HG02973 (cell line): ENCODE results near the gene CCDC194.
"Not testable (repeated sequence)": the region's sequence is repeated elsewhere in the genome, so short reads cannot be mapped to it uniquely, and the experiment has no call there.

Experiments used
- ATAC-seq: cut with Tn5 transposase; IDR thresholded peaks from one replicate; pipeline ENCODE4 v1.9.1; 2021; ENCODE audit warnings: moderate library complexity; ENCODE audit not compliant: unreplicated experiment

CCDC194 gene

DNA sequence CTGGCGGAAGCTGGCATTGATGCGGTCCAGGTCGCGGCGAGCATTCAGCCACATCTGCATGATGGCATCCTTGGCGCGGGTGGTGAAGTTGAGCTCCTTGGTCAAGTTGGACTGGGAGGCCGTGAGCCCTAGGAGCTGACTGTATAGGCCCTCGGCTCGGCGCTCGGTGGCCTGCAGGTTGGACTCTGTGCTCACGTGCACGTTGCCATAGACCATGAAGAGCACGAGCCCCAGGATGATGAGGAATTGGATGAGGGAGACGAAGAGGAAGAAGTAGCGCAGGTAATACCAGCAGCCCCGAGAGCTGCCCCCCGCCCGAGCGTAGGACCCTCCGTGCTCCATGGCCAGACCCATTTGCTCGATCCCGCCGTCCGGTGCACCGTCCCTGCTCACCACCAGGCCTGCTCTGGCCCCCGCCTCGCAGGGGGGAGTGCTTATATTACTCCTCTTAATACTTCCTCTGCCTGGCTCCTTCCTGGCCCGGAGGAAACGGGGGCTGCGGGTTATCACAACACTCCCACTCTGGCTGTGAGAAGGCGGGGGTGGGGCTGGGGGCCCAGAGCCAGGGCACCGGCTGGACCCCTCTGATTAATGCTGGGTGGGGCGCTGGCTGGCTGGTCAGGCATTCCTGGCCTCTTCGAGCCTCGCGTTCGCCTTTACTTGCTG is 16.9 kb downstream of the CCDC194 start, which contains the start of gene PLVAP:
Gene PLVAP, minus strand, starts transcription at position 408 of the 666 bp plus-strand sequence. Its CDS starts 54 bp downstream, at position 354.
- no peak for ATAC-seq

DNA sequence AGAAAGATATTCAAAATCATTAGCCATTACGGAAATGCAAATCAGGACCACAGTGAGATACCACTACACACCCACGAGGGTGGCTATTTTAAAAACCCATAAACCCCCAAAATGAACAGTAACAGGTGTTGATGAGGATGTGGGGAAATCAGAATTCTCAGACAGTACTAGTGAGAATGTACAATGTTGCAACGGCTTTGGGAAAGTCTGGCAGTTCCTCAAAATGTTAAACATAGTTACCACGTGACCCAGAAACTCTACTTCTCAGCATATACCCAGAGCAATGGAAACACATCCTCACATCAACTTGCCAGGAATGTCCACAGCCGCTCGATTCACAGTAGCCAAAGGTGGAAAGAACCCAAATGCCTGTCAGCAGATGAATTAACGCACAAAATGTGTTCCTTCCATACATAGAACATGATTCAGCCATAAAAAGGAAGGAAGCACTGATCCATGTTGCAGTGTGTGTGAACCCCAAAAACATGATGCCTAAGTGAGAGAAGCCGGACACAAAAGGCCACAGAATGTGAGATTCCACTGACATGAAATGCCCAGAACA is 23.9 kb downstream of the CCDC194 start:
- ATAC-seq, result peak; percentile 80

DNA sequence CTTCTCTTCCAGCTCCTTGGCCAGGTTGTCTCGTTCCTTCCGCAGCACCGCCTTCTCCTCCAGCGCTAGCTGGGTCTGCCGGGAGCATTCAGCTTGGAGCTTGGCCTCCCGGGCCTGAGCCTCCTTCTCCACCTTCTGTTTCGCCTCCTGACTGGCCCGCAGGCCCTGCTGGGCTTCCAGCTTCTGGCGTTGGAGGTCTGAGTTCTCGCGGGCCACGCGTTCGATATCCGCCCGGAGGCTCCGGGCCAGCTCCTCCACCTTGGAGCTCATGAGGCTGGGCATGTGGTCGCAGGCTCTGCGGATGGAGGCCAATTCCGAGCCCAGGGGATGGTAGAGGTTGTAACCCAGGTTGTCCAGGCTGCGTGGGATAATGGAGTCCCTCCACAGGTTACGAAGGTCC is 28.6 kb downstream of the CCDC194 start:
- no peak for ATAC-seq

DNA sequence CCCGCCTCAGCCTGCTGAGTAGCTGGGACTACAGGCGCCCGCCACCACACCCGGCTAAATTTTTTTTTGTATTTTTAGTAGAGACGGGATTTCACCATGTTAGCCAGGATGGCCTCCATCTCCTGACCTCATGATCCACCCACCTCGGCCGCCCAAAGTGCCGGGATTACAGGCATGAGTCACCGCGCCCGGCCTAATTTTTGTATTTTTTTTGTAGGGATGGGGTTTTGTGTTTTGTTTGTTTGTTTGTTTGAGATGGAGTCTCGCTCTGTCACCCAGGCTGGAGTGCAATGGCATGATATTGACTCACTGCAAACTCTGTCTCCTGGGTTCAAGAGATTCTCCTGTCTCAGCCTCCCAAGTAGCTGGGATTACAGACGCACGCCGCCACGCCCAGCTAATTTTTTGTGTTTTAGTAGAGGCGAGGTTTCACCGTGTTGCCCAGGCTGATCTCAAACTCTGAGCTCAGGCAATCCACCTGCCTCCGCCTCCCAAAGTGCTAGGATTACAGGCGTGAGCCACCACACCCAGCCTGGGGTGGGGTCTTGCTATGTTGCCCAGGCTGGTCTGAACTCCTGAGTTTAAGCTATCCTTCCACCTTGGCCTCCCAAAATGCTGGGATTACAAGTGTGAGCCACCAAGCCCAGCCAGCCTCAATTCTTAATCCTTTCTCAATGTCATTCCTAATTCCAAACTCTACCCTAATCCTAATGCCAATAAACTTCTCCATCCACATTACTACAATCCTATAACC is 30.0 kb downstream of the CCDC194 start:
- not testable (repeated sequence) for ATAC-seq

DNA sequence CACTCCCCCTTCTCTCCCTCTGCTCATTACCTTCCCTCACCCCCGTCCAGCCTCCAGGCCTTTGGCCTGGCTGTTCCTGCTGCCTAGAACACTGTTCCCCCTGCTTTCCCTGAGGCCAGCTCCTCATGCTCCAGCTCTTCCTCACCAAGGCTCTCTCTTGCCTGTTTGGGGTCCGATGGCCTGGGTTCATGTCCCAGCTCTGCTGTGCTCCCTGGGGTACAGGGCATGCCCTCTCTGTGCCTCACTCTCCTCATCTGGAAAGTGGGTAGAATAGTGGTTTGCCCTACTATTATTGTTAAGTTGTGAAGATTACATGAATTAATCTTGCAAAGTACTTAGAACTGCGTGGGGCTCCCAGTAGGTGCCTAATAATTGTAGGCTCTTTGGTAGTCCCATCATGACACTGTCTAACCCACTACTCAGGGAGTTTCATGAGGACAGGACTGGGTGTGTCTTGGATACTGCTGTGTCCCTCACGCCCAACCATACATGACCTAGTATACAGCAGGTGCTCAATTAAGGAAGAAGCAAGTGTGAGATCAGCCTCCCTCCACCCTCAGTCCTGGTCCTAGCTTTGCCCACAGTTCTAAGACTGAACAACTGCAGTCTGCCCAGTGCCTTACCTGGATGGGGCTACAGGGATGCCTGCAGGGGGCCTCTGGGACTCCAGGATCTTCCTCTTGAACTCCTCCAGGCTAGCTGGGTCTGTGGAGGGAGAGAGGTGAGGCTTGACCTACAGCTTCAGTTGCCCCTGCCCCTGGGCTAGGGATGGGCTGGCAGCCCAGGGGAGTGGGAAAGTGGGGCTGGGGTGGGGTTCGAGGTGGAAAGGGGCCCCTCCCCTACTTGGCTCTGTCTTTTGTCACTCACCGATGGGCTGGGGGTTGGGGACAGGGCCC is 33.8 kb downstream of the CCDC194 start:
- ATAC-seq, result no peak

DNA sequence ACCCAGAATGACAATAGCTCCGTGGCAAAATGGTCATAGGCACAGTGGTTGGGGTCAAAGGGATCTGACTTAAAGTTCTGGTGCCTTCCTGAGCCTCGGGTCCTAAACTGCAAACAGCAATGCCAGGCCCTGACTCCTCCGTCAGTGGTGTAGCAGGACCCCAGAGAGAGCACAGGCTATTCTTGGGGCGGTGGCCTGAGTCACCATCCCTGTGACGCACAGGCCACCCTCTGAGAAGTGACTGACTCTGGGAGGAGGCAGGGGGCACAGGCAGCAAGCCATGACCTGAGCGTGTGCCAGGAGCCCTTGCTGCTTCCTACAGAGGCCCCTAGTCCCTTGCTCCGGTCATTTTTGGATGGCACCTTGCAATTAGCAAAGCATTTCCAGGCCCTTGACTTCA is 35.6 kb downstream of the CCDC194 start:
- no peak for ATAC-seq

DNA sequence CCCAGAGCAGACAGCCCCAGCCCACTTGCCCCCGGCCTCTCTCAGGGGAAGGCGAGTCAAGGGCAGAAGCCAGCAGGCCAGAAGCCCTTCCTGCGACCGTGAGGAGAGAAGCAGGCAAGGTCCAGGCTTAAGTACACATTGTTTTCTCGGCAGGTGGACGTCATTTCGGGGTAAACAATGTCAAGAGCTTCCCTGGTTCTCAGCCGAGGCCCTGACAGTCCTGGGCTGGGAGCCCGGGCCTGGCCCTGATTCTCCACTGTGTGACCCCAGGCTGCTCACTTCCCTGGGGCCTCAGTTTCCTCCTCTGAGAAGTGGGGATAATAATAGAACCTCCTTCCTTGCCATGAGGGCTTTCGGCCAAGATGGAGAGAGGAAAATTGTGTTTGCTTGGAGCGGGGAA is 36.3 kb downstream of the CCDC194 start:
- ATAC-seq, result no peak

DNA sequence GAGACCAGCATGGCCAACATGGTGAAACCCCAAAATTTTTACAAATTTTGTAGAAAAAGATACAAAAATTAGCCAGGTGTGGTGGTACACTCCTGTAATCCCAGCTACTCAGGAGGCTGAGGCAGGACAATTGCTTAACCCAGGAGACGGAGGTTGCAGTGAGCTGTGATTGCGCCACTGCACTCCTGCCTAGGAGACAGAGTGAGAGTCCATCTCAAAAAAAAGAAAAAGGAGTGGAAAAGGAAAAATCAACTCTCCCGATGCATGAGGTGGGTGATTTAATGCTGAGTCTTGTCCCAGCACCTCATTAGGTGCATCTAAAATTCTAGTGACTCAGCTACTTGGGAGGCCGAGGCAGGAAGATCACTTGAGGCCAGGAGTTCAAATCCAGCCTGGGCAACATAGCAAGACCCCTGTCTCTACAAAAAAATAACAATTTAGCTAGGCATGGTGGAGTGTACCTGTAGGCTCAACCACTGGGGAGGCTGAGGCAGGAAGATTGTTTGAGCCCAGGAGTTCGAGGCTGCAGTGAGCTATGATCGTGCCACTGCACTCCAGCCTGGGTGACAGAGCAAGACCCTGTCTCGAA is 36.8 kb downstream of the CCDC194 start:
- ATAC-seq, result no peak

DNA sequence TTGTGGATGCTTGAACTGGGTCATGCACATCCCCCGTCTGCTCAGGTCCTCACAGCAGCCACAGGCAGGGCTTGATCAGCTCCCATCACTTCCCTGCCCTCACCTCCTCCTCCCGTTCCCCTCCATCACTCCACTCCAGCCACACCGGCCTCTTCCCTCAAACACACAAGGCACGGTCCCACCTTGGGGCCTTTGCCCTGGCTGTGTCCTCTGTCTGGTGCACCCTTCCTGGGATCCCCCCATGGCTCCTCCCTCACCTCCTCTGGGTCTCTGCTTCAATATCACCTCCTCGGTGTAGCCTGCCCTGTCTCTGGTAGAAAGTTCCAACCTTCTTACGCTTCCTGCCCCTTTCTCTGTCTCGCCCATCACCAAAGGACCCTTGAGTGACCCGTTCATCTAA is 40.6 kb downstream of the CCDC194 start:
- no peak for ATAC-seq

DNA sequence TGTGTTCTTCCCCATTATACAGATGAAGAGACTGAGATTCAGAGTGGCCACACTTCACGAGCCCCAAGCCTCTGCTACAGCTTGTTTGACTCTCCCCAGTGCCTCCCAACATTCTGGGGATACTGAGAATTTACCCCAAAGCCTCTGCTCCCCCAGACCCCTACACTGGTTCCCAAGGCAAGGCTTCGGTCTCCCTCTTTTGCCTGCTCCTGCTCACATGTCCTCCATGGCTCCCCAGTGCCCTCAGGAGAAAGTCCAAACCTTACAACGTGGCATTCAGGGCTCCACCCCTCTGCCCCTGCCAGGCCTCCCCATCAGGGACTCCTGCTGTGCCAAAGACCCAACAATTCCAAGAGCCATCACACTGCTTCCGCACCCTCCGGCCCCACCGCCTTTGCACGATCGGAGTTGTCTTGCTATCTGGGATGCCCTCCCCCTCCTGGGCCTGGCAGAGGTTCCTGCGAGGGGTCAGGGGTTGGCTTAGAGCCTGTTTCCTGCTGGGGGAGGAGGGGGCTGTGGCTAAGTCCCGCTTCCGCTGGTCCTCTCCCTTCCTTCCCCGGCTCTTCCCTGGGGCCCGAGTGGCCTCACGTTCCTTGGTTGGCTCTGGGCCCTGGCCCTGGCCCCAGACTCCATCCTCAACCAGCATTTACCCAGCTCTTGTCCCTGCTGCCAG is 41.3 kb downstream of the CCDC194 start:
- no peak for ATAC-seq

DNA sequence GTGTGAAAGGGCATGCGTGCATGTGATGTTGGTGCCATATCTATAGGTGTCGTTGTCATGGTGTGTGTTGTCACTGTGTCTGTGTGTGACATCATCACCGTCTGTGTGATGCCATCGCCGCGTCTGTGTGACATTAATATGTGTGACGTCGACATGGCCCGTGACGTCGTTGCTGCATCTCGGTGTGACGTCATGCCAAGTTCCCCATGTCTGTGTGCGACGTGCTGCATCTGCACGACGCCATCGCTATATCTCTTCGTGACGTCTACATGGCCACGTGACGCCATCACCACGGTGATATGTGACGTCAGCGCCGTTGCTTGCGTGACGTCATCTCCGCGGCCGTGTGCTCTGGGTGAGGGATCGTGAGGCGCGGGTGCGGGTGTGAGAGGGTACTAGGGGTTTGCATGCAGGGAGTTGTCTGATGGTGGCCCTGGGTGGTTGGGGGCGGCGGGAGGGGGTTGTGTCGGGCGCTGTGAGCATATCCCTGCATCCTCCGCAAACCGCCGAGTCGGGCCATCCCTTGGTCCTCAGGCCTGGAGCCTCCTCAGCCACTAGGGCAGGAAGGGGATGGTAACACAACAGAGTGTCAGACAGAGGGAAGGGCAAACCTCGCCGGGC is 42.1 kb downstream of the CCDC194 start:
- ATAC-seq, result no peak

DNA sequence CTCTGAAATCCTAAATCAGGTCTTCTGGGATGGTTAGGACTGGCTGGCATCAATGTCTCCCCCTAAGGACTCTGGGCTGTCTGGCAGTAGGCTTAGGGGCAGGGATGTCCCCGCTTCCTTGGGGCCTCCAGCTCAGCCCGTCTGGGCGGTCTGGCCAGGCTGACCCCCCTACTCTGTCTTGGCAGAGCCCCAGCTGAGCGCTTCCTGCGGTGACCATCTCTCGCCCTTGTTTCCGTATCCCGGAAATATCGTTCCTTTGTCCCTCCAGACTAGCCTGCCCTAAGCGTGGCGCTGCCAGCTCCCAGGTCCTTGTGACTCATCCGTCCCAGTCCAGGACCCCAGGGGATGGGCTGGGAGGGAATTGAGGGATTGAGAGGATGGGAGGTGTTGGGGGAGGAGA is 45.3 kb downstream of the CCDC194 start:
- ATAC-seq, result no peak

DNA sequence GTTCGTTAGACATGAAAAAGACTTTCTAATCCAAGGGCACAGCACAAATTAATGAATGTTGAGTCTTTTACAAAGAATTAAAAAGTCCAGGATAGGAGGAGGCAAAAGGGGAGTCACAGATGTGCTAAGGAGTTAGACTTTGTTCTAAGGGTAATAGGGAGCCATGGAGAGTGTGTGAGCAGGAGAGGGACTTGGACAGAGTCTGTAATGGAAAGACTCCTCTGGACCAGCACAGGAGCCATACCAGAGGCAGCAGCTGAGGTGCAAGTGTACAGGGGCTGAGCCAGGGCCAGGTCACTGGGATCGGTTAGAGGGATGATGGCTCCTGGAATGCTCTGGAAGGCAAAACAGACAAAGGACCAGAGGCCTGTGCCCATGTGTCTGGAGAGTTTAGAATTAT is 46.1 kb downstream of the CCDC194 start:
- no peak for ATAC-seq

DNA sequence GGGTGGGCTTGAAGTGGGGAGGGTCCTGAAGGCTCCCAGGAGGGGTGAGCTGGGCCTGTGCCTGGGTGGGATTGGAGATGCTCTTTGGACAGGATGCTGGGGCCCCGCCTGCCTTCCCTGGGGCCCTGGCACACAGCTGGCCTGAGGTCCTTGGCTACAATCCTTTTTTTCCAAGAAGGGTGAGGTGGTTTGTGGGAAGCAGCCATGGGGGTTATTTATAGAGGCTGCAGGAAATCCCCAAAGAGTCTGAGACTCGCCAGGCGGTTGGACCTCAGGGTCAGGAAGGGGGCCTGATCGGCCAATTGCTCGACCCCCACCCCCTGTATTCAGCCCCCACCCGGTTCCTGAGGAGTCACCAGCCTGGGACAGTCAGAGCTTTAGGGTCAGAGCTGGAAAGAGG is 46.6 kb downstream of the CCDC194 start:
- ATAC-seq, result no peak

DNA sequence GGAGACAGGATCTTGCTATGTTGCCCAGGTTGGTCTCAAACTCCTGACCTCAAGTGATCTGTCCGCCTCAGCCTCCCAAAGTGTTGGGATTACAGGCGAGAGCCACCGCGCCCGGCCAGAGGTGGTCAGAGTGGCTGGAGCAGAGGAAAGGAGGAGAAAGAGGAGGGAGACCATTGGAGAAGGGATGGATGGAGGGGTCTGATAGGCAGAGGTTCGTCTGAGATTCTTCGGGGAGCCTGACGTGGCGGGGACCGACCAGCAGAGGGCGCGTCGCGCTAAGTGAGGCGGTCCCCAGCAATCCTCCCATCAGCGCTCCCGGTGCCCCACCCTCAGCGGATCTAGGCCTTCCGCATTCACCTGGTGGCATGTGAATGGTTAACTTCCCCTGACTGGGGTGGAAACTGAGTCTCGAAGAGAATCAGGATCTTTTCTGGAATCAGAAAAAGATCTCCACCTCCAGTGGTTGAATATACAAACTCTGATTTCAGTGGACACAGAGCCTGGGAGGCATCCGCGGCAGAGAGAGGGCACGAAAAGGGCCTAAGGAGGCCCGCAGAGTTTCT is 47.8 kb downstream of the CCDC194 start:
- no peak for ATAC-seq

DNA sequence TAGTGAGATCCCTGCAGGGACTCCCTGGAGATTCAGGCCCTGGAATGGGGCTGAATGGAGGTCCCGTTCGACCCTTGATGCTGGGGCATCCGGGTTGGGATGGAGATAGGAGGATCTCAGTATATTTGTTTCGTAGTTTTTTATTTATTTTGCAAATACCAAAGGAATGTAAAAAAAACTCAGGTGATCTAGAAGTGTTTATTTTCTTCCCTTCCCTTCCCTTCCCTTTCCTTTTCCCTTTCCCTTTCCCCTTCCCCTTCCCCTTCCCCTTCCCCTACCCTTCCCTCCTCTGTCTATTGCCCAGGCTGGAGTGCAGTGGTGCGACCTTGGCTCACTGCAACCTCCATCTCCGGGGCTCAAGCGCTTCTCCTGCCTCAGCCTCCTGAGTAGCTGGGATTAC is 52.2 kb downstream of the CCDC194 start:
- ATAC-seq, result no peak

DNA sequence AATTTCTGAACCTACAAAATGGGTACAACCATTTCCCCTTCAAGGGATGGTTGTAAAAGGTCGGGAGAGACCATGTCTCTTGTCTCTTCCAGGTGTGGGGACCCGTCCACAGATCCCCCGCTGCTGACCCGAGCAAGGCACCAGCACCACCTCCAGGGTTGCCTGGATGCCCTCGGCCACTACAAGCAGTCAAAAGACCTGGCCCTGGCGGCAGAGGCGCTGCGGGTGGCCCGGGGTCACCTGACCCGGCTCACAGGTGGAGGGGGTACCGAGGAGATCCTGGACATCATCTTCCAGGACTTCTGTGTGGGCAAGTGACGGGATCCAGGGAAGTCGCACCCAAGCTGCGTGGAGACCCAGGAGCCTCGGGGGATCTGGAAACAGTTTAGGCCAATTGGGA is 52.6 kb downstream of the CCDC194 start:
- no peak for ATAC-seq

DNA sequence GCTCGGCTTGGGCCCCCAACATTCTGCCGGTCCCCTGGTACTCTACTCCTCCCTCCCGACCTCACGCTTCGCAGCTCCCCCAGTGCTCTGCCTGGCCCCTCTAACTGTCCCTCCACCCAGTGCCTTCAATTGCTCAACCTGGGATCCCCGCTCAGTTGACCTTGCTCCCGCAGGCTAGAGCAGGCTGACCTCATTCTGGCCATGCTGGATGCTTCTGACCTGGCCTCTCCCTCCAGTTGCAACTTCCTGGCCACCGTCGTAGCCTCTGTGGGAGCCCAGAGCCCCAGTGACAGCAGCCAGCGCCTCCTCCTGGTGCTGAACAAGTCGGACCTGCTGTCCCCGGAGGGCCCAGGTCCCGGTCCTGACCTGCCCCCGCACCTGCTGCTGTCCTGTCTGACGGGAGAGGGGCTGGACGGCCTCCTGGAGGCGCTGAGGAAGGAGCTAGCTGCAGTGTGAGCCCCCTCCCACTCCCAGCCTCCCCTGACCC is 53.1 kb downstream of the CCDC194 start:
- no peak for ATAC-seq
